Cortex of kidney (tissue), 1 donor: Measurements from ENCODE around the gene FAM180A.

Source experiments
- DNase-seq: peaks from one replicate; lab custom pipeline; 2025; lab: John Stamatoyannopoulos, UW

Gene FAM180A

GRCh38 chr7:135771961-135772638 is 23.5 kb upstream of the FAM180A start:
- DNase-seq: no peak

- no peak for DNase-seq
Measured at GRCh38 chr7:135771051-135771450, 22.4 kb upstream of the FAM180A start.

GRCh38 chr7:135770139-135770710 is 21.6 kb upstream of the FAM180A start:
- no peak for DNase-seq

GRCh38 chr7:135769005-135769802 is 20.6 kb upstream of the FAM180A start:
- DNase-seq: no peak

GRCh38 chr7:135768467-135768866 is 19.9 kb upstream of the FAM180A start:
- no peak for DNase-seq

GRCh38 chr7:135768064-135768463 is 19.5 kb upstream of the FAM180A start:
- no peak for DNase-seq

GRCh38 chr7:135763261-135763660 is 14.6 kb upstream of the FAM180A start:
- no peak for DNase-seq

- no peak for DNase-seq
Measured at GRCh38 chr7:135761751-135762488, 13.3 kb upstream of the FAM180A start.

- no peak for DNase-seq
Measured at GRCh38 chr7:135759532-135759931, 10.9 kb upstream of the FAM180A start.

GRCh38 chr7:135758531-135758932 is 9.9 kb upstream of the FAM180A start:
- no peak for DNase-seq

GRCh38 chr7:135757719-135758411 is 9.3 kb upstream of the FAM180A start:
- DNase-seq: no peak

- DNase-seq: no peak
Measured at GRCh38 chr7:135756191-135756590, 7.6 kb upstream of the FAM180A start.

- DNase-seq: no peak
Measured at GRCh38 chr7:135755351-135755753, 6.7 kb upstream of the FAM180A start.

- DNase-seq: no peak
Measured at GRCh38 chr7:135753616-135754413, 5.2 kb upstream of the FAM180A start.

- no peak for DNase-seq
Measured at GRCh38 chr7:135747366-135747765, 1.2 kb downstream of the FAM180A start.

- no peak for DNase-seq
Measured at GRCh38 chr7:135745703-135746312, 2.8 kb downstream of the FAM180A start.

- DNase-seq: no peak
Measured at GRCh38 chr7:135744938-135745702, 3.5 kb downstream of the FAM180A start.

- DNase-seq: no peak
Measured at GRCh38 chr7:135743907-135744731, 4.5 kb downstream of the FAM180A start.

- DNase-seq: no peak
Measured at GRCh38 chr7:135742371-135742770, 6.2 kb downstream of the FAM180A start.
